Adrenal gland (tissue), 5 donors: Measurements from ENCODE around the gene CCT8L2.
"Not testable (repeated sequence)": the region's sequence is repeated elsewhere in the genome, so short reads cannot be mapped to it uniquely, and the experiment has no call there.

ENCODE experiments used
- POLR2A ChIP-seq, 2 donors: fragments of 450-650 bp; IDR thresholded peaks; one replicate each; pipeline ENCODE4 v1.6.1; 2017; ENCODE audit warnings: antibody characterized with exemption in 2 of 2, mild to moderate bottlenecking in 2 of 2, moderate library complexity in 1 of 2
- TF ChIP-seq, protein P1 (sequence below), 6 experiments: fragments of 450-650 bp in 4 of 6; fragments of 200-600 bp in 2 of 6; sonication (generic) in 1 of 6; IDR thresholded peaks; 1 replicate in 5 of 6; 2 replicates in 1 of 6; pipeline versions ENCODE4 v1.5.1 to v1.8.0; 2016 to 2021; ENCODE audit warnings: antibody characterized with exemption in 6 of 6, mild to moderate bottlenecking in 2 of 6, moderate library complexity in 1 of 6
- donor health status: DM: no; HTN: no; CAD: no.

DNA sequence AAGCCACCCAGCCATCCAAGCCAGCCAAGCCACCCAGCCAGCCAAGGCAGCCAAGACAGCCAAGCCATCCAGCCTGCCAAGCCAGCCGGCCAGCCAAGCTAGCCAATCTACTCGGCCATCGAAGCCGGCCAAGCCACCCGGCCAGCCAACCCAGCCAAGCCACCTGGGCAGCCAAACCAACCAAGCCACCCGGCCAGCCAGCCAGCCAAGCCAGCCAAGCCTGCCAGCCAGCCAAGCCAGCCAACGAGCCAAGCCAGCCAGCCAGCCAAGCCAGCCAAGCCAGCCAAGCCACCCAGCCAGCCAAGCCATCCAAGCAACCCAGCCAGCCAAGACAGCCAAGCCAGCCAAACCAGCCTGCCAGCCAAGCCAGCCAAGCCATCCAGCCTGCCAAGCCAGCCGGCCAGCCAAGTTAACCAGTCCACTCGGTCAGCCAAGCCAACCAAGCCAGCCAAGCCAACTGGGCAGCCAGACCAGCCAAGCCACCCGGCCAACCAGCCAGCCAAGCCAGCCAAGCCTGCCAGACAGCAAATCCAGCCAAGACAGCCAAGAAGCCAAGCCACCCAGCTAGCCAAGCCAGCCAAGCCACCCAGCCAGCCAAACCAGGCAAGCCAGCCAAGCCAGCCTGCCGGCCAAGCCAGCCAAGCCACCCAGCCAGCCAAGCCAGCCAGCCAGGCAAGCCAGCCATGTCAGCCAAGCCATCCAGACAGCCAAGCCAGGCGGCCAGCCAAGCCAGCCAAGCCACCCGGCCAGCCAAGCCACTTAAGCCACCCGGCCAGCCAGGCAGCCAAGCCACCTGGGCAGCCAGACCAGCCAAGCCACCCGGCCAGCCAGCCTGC lies 26.8 kb downstream of the CCT8L2 start:
- TF ChIP-seq, protein P1, sequence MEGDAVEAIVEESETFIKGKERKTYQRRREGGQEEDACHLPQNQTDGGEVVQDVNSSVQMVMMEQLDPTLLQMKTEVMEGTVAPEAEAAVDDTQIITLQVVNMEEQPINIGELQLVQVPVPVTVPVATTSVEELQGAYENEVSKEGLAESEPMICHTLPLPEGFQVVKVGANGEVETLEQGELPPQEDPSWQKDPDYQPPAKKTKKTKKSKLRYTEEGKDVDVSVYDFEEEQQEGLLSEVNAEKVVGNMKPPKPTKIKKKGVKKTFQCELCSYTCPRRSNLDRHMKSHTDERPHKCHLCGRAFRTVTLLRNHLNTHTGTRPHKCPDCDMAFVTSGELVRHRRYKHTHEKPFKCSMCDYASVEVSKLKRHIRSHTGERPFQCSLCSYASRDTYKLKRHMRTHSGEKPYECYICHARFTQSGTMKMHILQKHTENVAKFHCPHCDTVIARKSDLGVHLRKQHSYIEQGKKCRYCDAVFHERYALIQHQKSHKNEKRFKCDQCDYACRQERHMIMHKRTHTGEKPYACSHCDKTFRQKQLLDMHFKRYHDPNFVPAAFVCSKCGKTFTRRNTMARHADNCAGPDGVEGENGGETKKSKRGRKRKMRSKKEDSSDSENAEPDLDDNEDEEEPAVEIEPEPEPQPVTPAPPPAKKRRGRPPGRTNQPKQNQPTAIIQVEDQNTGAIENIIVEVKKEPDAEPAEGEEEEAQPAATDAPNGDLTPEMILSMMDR (IDR thresholded peaks at IDR 0.05): not testable (repeated sequence)
- not testable (repeated sequence) for TF ChIP-seq POLR2A (IDR thresholded peaks at IDR 0.05)
